Prostate gland (tissue), 2 donors: ENCODE data around the gene TAB2.

ENCODE experiments used
- POLR2A ChIP-seq: fragments of 450-650 bp; IDR thresholded peaks from one replicate; pipeline ENCODE4 v1.6.1; 2016; ENCODE audit warnings: antibody characterized with exemption, mild to moderate bottlenecking
- TF ChIP-seq, protein P1 (sequence below), 4 experiments: fragments of 200-600 bp in 2 of 4; fragments of 450-650 bp in 2 of 4; sonication (generic) in 2 of 4; IDR thresholded peaks; 1 replicate in 3 of 4; 2 replicates in 1 of 4; pipeline ENCODE4 v1.5.1; 2016 to 2019; ENCODE audit warnings: antibody characterized with exemption in 4 of 4, mild to moderate bottlenecking in 2 of 4, moderate library complexity in 2 of 4

DNA sequence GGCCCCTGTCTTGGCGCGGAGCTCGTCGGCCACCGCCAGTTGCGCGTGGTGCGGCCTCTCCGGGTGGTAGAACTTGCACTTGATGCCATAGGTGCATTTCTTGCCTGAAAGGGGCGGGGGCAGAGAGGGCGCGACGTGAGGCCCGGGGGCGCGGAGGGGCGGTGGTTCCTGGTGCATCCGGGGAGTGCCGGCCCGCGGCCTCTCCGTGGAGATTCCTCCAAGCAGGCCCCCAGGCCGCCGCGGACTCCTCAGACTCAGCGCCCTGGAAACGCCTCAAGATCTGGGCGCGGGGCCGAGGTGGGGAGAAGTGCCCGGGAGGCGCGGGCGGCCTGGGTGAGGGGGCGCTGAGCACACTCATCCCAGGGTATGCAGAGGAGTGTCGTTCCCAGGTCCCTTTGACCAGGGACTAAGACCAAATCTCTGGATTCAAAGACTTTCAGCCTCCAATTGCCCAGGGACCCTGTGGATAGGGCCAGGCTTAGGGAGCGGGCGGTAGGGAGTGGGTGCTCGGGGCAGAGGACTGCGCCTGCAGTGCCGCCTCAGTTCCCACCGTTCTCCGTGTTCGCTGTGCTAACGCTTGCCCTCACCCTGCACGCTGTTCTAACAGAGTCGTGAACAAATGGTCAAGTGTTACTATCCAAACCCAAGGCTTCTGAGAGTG is 134.0 kb downstream of the TAB2 start:
- no peak for TF ChIP-seq POLR2A
- TF ChIP-seq, protein P1, sequence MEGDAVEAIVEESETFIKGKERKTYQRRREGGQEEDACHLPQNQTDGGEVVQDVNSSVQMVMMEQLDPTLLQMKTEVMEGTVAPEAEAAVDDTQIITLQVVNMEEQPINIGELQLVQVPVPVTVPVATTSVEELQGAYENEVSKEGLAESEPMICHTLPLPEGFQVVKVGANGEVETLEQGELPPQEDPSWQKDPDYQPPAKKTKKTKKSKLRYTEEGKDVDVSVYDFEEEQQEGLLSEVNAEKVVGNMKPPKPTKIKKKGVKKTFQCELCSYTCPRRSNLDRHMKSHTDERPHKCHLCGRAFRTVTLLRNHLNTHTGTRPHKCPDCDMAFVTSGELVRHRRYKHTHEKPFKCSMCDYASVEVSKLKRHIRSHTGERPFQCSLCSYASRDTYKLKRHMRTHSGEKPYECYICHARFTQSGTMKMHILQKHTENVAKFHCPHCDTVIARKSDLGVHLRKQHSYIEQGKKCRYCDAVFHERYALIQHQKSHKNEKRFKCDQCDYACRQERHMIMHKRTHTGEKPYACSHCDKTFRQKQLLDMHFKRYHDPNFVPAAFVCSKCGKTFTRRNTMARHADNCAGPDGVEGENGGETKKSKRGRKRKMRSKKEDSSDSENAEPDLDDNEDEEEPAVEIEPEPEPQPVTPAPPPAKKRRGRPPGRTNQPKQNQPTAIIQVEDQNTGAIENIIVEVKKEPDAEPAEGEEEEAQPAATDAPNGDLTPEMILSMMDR (IDR thresholded peaks at IDR 0.05) = no peak
